Calu3 (cell line): ENCODE results near the gene SOX12. TPM values are rescaled to one million over a fixed set of nuclear protein-coding genes. Genes with fewer than 3 reads are reported as not detected.

Experiments used
- BruUV-seq: library from RNA; stranded (reverse); fragments of 400-500 nt; replicated peaks from 2 replicates; lab custom pipeline; 2021; lab: Mats Ljungman, UMichigan
- CTCF ChIA-PET: fragments of 300-600 bp; sonication (Branson Sonifier 250); formaldehyde crosslinking; loops from one replicate; lab custom pipeline; 2022; ENCODE audit warnings: antibody characterized with exemption; lab: Charles Lee
- DNase-seq: peaks from one replicate; pipeline ENCODE4 v3.0.0; 2022
- H3K27ac Mint-ChIP-seq: one replicate; pipeline ENCODE4 v1.8.0; 2022; ENCODE audit warnings: mixed read lengths; ENCODE audit not compliant: unreplicated experiment
- H3K27me3 Mint-ChIP-seq: one replicate; pipeline ENCODE4 v1.8.0; 2022; ENCODE audit warnings: mixed read lengths; ENCODE audit not compliant: unreplicated experiment
- H3K36me3 Mint-ChIP-seq: one replicate; pipeline ENCODE4 v1.8.0; 2022; ENCODE audit warnings: mild to moderate bottlenecking, moderate library complexity, mixed read lengths; ENCODE audit not compliant: insufficient read depth, unreplicated experiment
- H3K4me1 Mint-ChIP-seq: one replicate; pipeline ENCODE4 v1.8.0; 2022; ENCODE audit warnings: mild to moderate bottlenecking, low read depth, mixed read lengths; ENCODE audit not compliant: unreplicated experiment
- H3K4me3 Mint-ChIP-seq: one replicate; pipeline ENCODE4 v1.8.0; 2022; ENCODE audit warnings: mild to moderate bottlenecking, low read depth, moderate library complexity, mixed read lengths; ENCODE audit not compliant: unreplicated experiment
- H3K9me3 Mint-ChIP-seq: one replicate; pipeline ENCODE4 v1.8.0; 2022; ENCODE audit warnings: low read depth, mixed read lengths; ENCODE audit not compliant: unreplicated experiment
- CTCF ChIP-seq: fragments of 200-600 bp; IDR thresholded peaks from one replicate; pipeline ENCODE4 v1.8.0; 2022; ENCODE audit warnings: antibody characterized with exemption; ENCODE audit not compliant: unreplicated experiment
- intact Hi-C: fragments of 100-400 bp; cut with micrococcal nuclease; formaldehyde crosslinking; loops from one replicate; pipeline ENCODE4 v1.10.0; 2022; ENCODE audit not compliant: unreplicated experiment
- total RNA-seq: library from RNA; stranded (reverse); gene quantifications from 2 replicates; pipeline ENCODE4 v1.2.3, GENCODE V29; 2022

Gene SOX12
- total RNA-seq, 1 experiment from 2014 or later = 13.6 TPM

- DNase-seq = no peak
- intact Hi-C loops = loop anchor here (10.0 kb wide), 1 partner anchor 288 kb away; no protein-coding TSS in a partner anchor
- no TSS peak for BruUV-seq
- H3K4me3 Mint-ChIP-seq = no peak overlapping the region
- H3K27ac Mint-ChIP-seq = no peak overlapping the region
- peaks cover 18% of the 10 kb centered on the region for H3K4me1 Mint-ChIP-seq
- H3K36me3 Mint-ChIP-seq = no peaks in the 10 kb centered on the region
- no peaks in the 10 kb centered on the region for H3K9me3 Mint-ChIP-seq
- TF ChIP-seq CTCF = no peak
- CTCF ChIA-PET = interaction anchor here (1.3 kb wide), 1 partner anchor 75 kb away, joined by 4 read pairs; no protein-coding TSS in a partner anchor
- no peaks in the 10 kb centered on the region for H3K27me3 Mint-ChIP-seq
Observed at GRCh38 chr20:356745-357144, 31.4 kb downstream of the SOX12 start.

- no peak overlapping the region for H3K4me3 Mint-ChIP-seq
- CTCF ChIA-PET = no interaction called here
- TF ChIP-seq CTCF = no peak
- peaks cover 7% of the 10 kb centered on the region for H3K36me3 Mint-ChIP-seq
- BruUV-seq = no TSS peak
- no peaks in the 10 kb centered on the region for H3K9me3 Mint-ChIP-seq
- no peak for DNase-seq
- peak overlapping the region; percentile 27 for H3K27ac Mint-ChIP-seq
- H3K27me3 Mint-ChIP-seq = no peaks in the 10 kb centered on the region
- peaks cover 21% of the 10 kb centered on the region for H3K4me1 Mint-ChIP-seq
- intact Hi-C loops = loop anchor here (10.0 kb wide), 1 partner anchor 286 kb away; no protein-coding TSS in a partner anchor
Observed at GRCh38 chr20:358891-359555, 33.7 kb downstream of the SOX12 start.

GRCh38 chr20:361561-361960, 36.2 kb downstream of the SOX12 start:
- TF ChIP-seq CTCF = no peak
- no TSS peak for BruUV-seq
- H3K27ac Mint-ChIP-seq = no peak overlapping the region
- H3K4me3 Mint-ChIP-seq = no peak overlapping the region
- peaks cover 28% of the 10 kb centered on the region for H3K36me3 Mint-ChIP-seq
- peaks cover 42% of the 10 kb centered on the region for H3K4me1 Mint-ChIP-seq
- no peaks in the 10 kb centered on the region for H3K27me3 Mint-ChIP-seq
- intact Hi-C loops = loop anchor here (5.0 kb wide), 1 partner anchor 46 kb away; the partner anchor contains the start of gene RBCK1
- CTCF ChIA-PET = interaction anchor here (1.5 to 2.5 kb wide), 2 partner anchors 21 to 70 kb away, joined by 8 to 15 read pairs; no protein-coding TSS in a partner anchor
- H3K9me3 Mint-ChIP-seq = no peaks in the 10 kb centered on the region
- no peak for DNase-seq

GRCh38 chr20:362271-363254, 37.2 kb downstream of the SOX12 start:
- H3K9me3 Mint-ChIP-seq = no peaks in the 10 kb centered on the region
- BruUV-seq = TSS peak; percentile 39
- H3K4me3 Mint-ChIP-seq = peak overlapping the region; percentile 12
- DNase-seq = peak; percentile 95
- H3K4me1 Mint-ChIP-seq = peaks cover 51% of the 10 kb centered on the region
- intact Hi-C loops = loop anchor here (1.0 to 5.0 kb wide), 2 partner anchors 45 to 69 kb away; partner anchors contain the start of gene RBCK1
- peak; percentile 45 for TF ChIP-seq CTCF
- peak overlapping the region; percentile 80 for H3K27ac Mint-ChIP-seq
- H3K36me3 Mint-ChIP-seq = peaks cover 29% of the 10 kb centered on the region
- H3K27me3 Mint-ChIP-seq = no peaks in the 10 kb centered on the region
- CTCF ChIA-PET = interaction anchor here (0.6 to 2.5 kb wide), 12 partner anchors 9 to 69 kb away, joined by 3 to 19 read pairs (median 6); partner anchors contain the start of gene TRIB3
